Glomerular endothelial cell (primary cell): ENCODE data around the gene MFN2. TPM values are rescaled to one million over a fixed set of nuclear protein-coding genes. Genes with fewer than 3 reads are reported as not detected.
"Not testable (repeated sequence)": the region's sequence is repeated elsewhere in the genome, so short reads cannot be mapped to it uniquely, and the experiment has no call there.

ENCODE experiments used
- DNase-seq: peaks from one replicate; pipeline ENCODE4 v3.0.0-alpha.2; 2011; ENCODE audit warnings: low read depth, low spot score; ENCODE audit errors: extremely low read depth
- total RNA-seq: library from RNA; depleted of rRNA; stranded (reverse); fragments of >200 nt; gene quantifications from 2 replicates; pipeline ENCODE4 v1.2.3, GENCODE V29; 2015

The MFN2 gene
- total RNA-seq, 1 donor from 2014 or later = 61.1 TPM

GRCh38 chr1:12019858-12020509 lies 39.7 kb downstream of the MFN2 start:
- no peak for DNase-seq

DNA sequence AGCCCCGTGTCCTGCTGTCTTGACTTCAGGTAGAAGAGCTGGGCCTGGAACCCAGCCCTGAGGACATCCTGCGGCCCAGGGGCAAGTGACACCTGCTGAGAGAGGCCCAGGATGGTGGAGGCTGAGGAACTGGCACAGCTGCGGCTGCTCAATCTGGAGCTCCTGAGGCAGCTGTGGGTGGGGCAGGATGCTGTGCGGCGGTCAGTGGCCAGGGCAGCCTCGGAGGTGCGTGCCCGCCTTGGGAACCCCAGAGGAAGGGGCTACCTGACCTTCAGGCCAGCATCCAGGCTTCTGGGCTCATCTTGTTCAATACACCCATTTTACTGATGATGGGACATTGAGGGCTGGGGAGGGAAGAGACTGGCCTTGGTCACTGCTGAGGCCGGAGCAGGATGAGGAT lies 41.4 kb downstream of the MFN2 start:
- DNase-seq = no peak

GRCh38 chr1:12022036-12022435 lies 41.8 kb downstream of the MFN2 start:
- DNase-seq = no peak

- DNase-seq = no peak
These were observed 46.3 kb downstream of the MFN2 start for GRCh38 chr1:12026586-12026985.

DNA sequence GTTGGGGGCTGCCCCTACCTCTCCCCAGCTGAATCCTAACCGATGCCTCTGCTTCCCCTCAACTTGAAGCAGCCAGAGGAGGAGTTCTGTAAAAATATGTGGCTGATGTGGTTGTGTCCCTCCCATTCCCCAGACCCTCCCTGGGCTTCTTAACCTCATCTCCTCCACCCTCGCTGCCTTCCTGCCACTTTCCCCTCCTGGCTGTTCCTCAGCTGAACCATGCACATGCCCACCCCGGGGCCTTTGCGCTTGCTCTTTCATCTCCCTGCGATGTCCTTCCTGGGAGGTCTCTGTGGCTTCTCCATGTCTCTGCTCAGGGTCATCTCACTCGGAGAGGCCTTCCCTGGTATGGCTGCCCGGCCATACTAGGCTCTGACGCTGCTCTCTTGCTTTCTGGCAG lies 48.0 kb downstream of the MFN2 start:
- no peak for DNase-seq

DNA sequence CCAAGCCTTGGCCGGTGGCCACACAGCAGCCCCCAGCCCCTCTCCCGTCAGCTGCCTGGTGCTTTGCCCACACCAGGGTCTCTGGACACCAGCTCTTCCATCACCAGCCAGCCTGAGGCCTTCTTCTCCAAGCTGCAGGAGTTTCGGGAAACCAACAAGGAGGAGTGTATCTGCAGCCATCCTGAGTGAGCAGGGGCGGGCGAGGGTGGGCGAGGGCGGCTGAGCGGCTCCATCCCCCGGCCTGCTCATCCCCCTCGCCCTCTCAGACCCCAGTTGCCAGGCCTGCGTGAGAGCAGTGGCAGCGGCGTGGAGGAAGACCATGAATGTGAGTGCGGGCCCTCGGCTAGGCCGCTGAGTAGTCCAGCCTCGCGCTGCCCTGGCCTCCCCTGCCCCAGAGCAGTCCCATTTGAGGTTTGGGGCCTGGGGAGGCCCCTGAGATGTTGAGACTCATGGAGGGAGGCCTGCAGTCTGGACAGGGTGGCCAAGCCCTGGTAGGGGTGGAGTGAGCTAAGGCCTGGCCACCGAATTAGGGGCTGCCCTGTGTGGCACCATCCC lies 48.8 kb downstream of the MFN2 start:
- no peak for DNase-seq

DNA sequence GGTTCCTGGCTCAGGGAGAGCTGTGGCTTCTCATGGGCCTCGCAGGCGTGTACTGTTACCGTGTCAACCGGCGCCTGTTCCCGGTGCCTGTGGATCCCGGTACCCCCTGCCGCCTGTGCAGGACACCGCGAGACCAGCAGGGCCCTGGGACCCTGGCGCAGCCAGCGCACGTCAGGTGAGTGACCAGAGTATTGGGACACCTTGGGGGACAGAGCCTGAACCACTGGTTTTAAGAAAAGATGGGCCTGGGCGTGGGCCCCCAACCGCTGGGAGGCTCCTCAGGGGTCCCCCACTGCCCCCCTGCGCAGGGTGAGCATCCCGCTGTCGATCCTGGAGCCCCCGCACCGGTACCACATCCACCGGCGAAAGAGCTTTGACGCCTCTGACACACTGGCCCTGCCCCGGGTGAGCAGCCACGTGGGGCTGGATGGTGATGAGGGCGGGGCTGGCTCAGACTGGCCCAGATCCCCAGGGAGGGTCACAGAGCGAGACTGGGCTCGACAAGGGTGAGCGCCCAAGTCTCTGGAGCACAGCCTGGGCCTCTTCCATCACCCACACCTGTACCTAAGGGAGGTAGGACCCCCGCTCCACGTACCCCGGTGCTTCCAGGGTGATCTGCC lies 49.6 kb downstream of the MFN2 start:
- DNase-seq = no peak

- DNase-seq = no peak
These were observed 51.1 kb downstream of the MFN2 start for GRCh38 chr1:12031039-12031980.

DNA sequence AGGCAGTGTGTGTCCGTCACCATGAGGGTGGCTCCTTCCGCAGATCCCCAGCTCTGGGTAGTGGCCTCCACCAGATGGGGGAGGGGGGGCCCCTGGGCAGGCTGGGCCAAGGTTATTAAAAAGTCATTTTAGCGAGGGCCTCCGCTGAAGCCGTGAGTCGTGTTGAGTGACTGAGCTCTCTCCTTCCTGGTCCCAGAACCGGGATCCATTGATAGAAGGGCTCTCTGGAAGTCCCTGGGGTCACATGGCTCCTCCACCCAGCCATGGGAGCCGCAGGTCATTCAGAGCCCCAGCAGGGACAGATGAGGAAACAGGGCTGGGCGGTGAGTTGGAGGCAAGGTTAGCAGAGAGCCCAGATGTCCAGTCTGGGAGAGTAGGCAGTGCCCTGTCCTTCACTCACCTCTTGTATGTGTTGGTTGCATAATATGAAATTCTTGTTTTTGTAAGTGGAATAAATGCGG lies 51.9 kb downstream of the MFN2 start:
- no peak for DNase-seq

DNA sequence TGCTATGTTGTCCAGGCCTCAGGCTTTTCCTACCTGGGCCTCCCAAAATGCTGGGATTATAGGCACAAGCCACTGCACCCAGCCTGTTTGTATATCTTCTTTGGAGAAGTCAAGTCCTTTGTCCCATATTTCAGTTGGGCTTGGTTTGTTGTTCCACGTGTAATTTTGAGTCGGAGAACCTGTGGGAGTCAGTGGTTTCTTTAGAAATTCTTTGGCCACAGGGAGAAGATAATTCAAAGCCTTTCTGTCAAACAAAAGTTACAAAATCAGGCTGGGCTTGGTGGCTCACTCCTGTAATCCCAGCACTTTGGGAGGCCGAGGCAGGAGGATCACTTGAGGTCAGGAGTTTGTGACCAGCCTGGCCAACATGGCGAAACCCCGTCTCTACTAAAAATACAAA lies 53.2 kb downstream of the MFN2 start:
- DNase-seq = not testable (repeated sequence)

- DNase-seq = no peak
These were observed 54.1 kb downstream of the MFN2 start for GRCh38 chr1:12034381-12034801.

DNA sequence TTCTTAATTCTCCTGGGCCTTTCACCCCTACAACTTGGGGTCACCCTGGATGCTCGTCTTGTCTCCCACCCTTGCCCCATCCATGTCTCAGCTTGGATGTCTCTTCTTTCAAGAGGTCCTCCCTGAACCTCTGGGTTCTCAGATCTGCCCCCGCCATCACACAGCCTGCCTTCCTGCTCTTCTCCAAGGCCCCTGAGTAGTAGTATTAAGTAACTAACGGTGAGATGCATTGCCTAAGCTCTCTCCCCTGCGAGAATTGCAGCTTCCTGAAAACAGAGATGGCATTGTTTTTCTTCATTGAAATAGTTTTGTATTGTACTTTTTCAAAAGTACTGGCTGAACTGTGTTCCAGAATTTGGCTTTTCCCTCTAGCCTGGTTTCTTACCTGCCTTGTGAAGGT lies 55.1 kb downstream of the MFN2 start:
- no peak for DNase-seq

- no peak for DNase-seq
These were observed 57.5 kb downstream of the MFN2 start for GRCh38 chr1:12037486-12038355.

GRCh38 chr1:12038356-12039163 lies 58.3 kb downstream of the MFN2 start:
- no peak for DNase-seq

DNA sequence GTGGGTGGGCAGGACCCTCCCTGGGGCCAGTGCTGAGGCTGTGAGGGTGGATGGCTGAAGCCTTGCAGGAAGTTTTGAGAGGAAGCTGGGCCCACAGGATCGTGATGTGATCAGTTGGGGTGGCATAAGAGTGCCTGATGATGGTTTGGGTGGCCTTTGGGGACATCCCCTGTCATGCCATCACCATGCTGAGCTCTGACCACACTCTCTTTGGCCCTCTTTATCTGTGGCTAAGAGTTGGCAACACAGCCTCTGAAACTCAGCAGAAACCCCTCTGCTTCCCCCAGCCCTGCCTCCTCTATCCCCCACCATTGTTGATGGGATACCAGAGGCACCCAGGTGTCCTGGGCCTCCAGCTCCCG lies 58.9 kb downstream of the MFN2 start:
- DNase-seq = no peak

DNA sequence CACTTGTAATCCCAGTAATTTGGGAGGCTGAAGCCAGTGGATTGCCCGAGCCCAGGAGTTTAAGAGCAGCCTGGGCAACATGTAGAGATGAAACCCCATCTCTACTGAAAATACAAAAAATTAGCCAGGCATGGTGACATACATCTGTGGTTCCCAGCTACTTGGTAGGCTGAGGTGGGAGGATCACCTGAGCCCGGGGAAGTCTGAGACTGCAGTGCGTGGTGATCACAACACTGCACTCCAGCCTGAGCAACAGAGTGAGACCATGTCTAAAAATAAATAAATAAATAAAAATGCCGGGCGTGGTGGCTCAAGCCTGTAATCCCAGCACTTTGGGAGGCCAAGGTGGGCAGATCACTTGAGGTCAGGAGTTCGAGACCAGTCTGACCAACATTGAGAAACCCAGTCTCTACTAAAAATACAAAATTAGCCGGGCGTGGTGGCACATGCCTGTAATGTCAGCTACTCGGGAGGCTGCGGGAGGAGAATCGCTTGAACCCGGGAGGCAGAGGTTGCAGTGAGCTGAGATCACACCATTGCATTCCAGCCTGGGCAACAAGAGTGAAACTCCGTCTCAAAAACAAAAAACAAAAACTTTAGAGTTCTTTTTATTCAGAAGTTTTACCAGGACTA lies 59.7 kb downstream of the MFN2 start:
- not testable (repeated sequence) for DNase-seq

- no peak for DNase-seq
These were observed 60.3 kb downstream of the MFN2 start for GRCh38 chr1:12040457-12041051.

DNA sequence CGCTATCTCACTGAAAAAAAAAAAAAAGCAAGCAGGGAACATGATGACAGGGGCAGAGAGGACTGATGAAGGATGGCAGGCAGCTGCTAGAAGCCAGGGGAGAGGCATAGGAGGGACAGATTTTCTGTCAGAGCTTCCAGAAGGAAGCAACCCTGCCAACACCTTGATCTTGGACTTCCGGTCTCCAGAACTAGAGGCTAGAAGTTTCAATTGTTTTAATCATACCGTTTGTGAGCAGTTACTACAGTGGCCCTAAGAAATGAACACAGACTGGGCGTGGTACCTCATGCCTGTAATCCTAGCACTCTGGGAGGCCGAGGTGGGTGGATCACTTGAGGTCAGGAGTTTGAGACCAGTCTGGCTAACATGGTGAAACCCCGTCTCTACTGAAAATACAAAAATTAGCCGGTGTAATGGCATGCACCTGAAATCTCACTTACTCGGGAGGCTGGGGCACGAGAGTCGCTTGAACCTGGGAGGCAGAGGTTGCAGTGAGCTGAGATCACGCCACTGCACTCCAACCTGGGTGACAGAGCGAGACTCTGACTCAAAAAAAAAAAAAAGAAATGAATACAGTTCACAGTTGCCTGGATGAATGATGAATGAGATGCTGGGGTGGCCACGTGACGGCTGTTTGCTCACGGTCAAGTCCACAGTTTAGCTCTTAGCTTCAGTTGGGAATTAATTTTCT lies 64.1 kb downstream of the MFN2 start:
- DNase-seq = not testable (repeated sequence)
